ENCODE measurements around the gene KLHL40.

DNA sequence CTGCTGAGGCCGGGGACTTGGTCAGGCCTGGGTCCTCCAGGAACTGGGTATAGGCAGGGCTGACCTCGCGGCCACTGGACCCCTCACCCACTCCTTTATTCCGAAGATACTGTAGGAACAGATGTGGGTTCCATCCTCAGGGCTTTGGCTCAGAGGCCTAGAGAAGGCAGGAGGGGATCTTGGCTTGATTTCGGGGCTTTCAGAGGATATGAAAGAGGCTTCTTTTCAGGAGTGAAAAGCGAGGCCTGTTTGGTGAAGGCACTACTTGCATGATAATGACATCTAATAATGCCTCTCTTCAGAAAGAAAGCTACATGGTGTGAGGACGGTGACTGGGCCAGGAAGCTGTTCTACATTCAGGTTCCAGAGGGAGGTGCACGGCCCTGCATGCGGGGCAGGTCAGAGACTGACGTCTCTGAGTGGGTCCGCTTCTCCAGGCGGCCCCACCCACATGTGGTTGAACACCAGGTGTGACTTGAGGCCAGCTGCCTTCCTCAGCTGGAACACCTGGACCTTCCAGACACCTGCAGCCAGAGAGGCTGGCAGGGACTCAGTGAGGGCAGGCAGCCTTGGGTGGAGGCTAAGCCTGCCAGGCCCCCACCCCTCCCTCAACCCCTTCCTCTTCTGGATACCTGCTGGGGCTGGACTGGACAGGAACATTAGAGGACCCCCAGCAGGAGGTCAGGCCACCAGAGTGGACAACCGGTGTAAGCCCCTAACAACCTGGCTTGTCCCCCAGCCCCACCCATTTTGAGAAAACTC lies 48.3 kb downstream of the KLHL40 start:
- no peak for TF ChIP-seq POLR2A (IDR thresholded peaks at IDR 0.05; ENCODE audit: extremely low read depth, insufficient read length)
- TF ChIP-seq, protein P1, sequence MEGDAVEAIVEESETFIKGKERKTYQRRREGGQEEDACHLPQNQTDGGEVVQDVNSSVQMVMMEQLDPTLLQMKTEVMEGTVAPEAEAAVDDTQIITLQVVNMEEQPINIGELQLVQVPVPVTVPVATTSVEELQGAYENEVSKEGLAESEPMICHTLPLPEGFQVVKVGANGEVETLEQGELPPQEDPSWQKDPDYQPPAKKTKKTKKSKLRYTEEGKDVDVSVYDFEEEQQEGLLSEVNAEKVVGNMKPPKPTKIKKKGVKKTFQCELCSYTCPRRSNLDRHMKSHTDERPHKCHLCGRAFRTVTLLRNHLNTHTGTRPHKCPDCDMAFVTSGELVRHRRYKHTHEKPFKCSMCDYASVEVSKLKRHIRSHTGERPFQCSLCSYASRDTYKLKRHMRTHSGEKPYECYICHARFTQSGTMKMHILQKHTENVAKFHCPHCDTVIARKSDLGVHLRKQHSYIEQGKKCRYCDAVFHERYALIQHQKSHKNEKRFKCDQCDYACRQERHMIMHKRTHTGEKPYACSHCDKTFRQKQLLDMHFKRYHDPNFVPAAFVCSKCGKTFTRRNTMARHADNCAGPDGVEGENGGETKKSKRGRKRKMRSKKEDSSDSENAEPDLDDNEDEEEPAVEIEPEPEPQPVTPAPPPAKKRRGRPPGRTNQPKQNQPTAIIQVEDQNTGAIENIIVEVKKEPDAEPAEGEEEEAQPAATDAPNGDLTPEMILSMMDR (IDR thresholded peaks at IDR 0.05; ENCODE audit: low read depth, low read length): no peak
- TF ChIP-seq, protein P2, sequence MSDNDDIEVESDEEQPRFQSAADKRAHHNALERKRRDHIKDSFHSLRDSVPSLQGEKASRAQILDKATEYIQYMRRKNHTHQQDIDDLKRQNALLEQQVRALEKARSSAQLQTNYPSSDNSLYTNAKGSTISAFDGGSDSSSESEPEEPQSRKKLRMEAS (IDR thresholded peaks at IDR 0.05; ENCODE audit: low read depth, low read length): no peak

All from NB4 (cell line).